ENCODE results near the gene SLC44A5. TPM values are rescaled to one million over a fixed set of nuclear protein-coding genes. Genes with fewer than 3 reads are reported as not detected.
A peak's percentile ranks its signal among the peaks of the same experiment; 100 is the strongest.

Gene SLC44A5
- total and polyA plus RNA-seq, 2 donors (not counting 1 experiment from before 2014, with no cell fraction given), result 2.8 to 4.2 TPM

DNA sequence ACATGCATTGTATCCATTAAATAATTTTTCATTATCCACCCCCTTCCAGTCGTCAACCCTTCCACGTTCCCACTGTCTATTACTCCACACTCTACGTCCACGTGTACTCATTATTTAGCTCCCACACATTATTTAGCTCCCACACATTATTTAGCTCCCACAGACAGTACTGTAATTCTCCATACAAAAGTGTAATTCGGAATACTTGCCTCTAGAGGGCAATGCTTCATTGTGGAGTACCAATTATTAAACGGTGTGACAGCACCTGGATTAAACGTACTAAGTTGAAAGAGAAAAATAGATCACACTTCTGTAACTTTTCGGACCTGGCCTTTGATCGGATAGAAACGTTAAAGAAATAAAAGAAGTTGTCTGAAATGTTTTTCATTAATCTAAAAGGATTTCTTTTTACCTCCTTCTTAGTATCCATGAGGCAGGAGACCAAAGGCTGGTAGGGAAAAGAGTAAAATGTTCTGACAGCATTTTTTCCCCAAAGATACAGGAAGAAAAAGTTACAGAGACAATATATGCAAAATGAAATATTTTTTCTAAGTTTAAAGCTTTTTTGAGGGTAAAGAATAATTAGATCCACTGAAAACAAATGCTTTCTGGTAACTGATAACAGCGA is 377.5 kb downstream of the SLC44A5 start:
- no peak overlapping the region for H3K4me3 ChIP-seq (ENCODE audit: control extremely low read depth in 1 of 5, extremely low read depth in 1 of 5, insufficient read depth in 1 of 5, low read depth in 2 of 5, low read length in 4 of 5)
- no peaks in the 10 kb centered on the region for H4K20me1 ChIP-seq (ENCODE audit: control insufficient read depth, insufficient read depth, low read length, poor library complexity, severe bottlenecking)
- H2AFZ ChIP-seq (ENCODE audit: insufficient read depth, low read depth, low read length, poor library complexity, severe bottlenecking), result no peak overlapping the region
- H3K27me3 ChIP-seq (replicated peaks in 1 of 4; ENCODE audit: control extremely low read depth in 1 of 4, control insufficient read depth in 3 of 4, insufficient read depth in 4 of 4, low read length in 3 of 4), result no peaks in the 10 kb centered on the region
- ATAC-seq (ENCODE audit: low read depth) (peak; percentile 69), DNase-seq (peak; percentile 57)
- no peak overlapping the region for H3K27ac ChIP-seq (ENCODE audit: low read length in 2 of 2)
- WGBS (ENCODE audit: insufficient coverage), result 8% methylated on average over 4 of the region's 11 CpGs
- Mint-ChIP-seq H3K9me3 (ENCODE audit: insufficient read depth) (no peaks in the 10 kb centered on the region), H3K4me1 (no peaks in the 10 kb centered on the region), H3K27ac (no peak overlapping the region), H3K4me3 (no peak overlapping the region), H3K27me3 (peaks cover 3% of the 10 kb centered on the region)
- no peaks in the 10 kb centered on the region for H3K36me3 ChIP-seq (replicated peaks in 1 of 2; ENCODE audit: control extremely low read depth in 1 of 2, control insufficient read depth in 1 of 2, extremely low read depth in 1 of 2, insufficient read depth in 2 of 2, low read length in 1 of 2)
- no peaks in the 10 kb centered on the region for H3K79me2 ChIP-seq (ENCODE audit: control insufficient read depth, insufficient read depth, low read length)
- H3K4me2 ChIP-seq (replicated peaks; ENCODE audit: low read depth, low read length, poor library complexity, severe bottlenecking), result no peak overlapping the region
- no peaks in the 10 kb centered on the region for H3K9me3 ChIP-seq (ENCODE audit: control extremely low read depth in 1 of 3, control insufficient read depth in 2 of 3, insufficient read depth in 1 of 3, low read length in 2 of 3)
- intact Hi-C loops (cut with micrococcal nuclease), result loop anchor here (1.0 to 10.0 kb wide), 3 partner anchors 34 to 491 kb away; partner anchors contain the start of gene ACADM
- H3K4me1 ChIP-seq (ENCODE audit: control insufficient read depth in 2 of 2, insufficient read depth in 2 of 2, low read length in 2 of 2), result no peaks in the 10 kb centered on the region
- POLR2A ChIA-PET, result no interaction called here
- CTCF ChIA-PET, result interaction anchor here (0.8 to 4.5 kb wide), 13 partner anchors 9 to 403 kb away, joined by 3 to 70 read pairs (median 5); no protein-coding TSS in a partner anchor
- TF ChIP-seq EZH2 (IDR thresholded peaks at IDR 0.05; ENCODE audit: borderline replicate concordance, insufficient read depth, low read depth, low read length, poor library complexity, severe bottlenecking), result no peak
- TF ChIP-seq, protein P1, sequence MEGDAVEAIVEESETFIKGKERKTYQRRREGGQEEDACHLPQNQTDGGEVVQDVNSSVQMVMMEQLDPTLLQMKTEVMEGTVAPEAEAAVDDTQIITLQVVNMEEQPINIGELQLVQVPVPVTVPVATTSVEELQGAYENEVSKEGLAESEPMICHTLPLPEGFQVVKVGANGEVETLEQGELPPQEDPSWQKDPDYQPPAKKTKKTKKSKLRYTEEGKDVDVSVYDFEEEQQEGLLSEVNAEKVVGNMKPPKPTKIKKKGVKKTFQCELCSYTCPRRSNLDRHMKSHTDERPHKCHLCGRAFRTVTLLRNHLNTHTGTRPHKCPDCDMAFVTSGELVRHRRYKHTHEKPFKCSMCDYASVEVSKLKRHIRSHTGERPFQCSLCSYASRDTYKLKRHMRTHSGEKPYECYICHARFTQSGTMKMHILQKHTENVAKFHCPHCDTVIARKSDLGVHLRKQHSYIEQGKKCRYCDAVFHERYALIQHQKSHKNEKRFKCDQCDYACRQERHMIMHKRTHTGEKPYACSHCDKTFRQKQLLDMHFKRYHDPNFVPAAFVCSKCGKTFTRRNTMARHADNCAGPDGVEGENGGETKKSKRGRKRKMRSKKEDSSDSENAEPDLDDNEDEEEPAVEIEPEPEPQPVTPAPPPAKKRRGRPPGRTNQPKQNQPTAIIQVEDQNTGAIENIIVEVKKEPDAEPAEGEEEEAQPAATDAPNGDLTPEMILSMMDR (IDR thresholded peaks at IDR 0.05), result peak; percentile 85
- no peak overlapping the region for H3K9ac ChIP-seq (ENCODE audit: low read length)

DNA sequence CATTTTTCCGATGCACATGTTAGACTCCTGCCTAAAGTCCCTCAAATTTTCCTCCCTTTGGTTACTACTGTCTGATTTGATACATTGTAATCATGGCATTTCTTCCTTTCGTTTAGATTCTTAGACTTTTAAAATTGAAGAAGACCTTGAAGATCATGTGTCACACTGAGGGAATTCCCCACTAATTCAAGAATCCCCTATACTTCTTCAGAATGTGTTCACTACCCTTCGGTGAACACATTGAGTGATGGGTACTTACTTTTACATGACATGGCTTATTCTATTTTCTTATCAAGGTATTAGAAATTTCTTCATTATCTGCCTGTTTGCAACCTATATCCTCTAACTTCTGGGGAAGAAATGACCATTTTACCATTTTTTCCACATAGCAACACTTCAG is 390.8 kb downstream of the SLC44A5 start:
- H3K27ac ChIP-seq (ENCODE audit: low read length in 2 of 2), result no peak overlapping the region
- H3K4me2 ChIP-seq (replicated peaks; ENCODE audit: low read depth, low read length, poor library complexity, severe bottlenecking), result no peak overlapping the region
- H2AFZ ChIP-seq (ENCODE audit: insufficient read depth, low read depth, low read length, poor library complexity, severe bottlenecking), result no peak overlapping the region
- Mint-ChIP-seq H3K9me3 (ENCODE audit: insufficient read depth) (no peaks in the 10 kb centered on the region), H3K27me3 (peaks cover 2% of the 10 kb centered on the region), H3K4me1 (no peaks in the 10 kb centered on the region), H3K4me3 (no peak overlapping the region), H3K27ac (no peak overlapping the region)
- no peak for ATAC-seq (ENCODE audit: low read depth)
- CTCF ChIA-PET, result no interaction called here
- H3K4me3 ChIP-seq (ENCODE audit: control extremely low read depth in 1 of 5, extremely low read depth in 1 of 5, insufficient read depth in 1 of 5, low read depth in 2 of 5, low read length in 4 of 5), result no peak overlapping the region
- H3K36me3 ChIP-seq (replicated peaks in 1 of 2; ENCODE audit: control extremely low read depth in 1 of 2, control insufficient read depth in 1 of 2, extremely low read depth in 1 of 2, insufficient read depth in 2 of 2, low read length in 1 of 2), result no peaks in the 10 kb centered on the region
- H3K9me3 ChIP-seq (ENCODE audit: control extremely low read depth in 1 of 3, control insufficient read depth in 2 of 3, insufficient read depth in 1 of 3, low read length in 2 of 3), result no peaks in the 10 kb centered on the region
- TF ChIP-seq EZH2 (IDR thresholded peaks at IDR 0.05; ENCODE audit: borderline replicate concordance, insufficient read depth, low read depth, low read length, poor library complexity, severe bottlenecking), result no peak
- TF ChIP-seq, protein P1 (IDR thresholded peaks at IDR 0.05), result no peak
- DNase-seq, result no peak
- H3K9ac ChIP-seq (ENCODE audit: low read length), result no peak overlapping the region
- intact Hi-C loops (cut with micrococcal nuclease), result no loop called here
- H3K4me1 ChIP-seq (ENCODE audit: control insufficient read depth in 2 of 2, insufficient read depth in 2 of 2, low read length in 2 of 2), result no peaks in the 10 kb centered on the region
- WGBS (ENCODE audit: insufficient coverage), result no CpG with 5 or more reads among the region's 3 CpGs
- POLR2A ChIA-PET, result no interaction called here
- H4K20me1 ChIP-seq (ENCODE audit: control insufficient read depth, insufficient read depth, low read length, poor library complexity, severe bottlenecking), result no peaks in the 10 kb centered on the region
- no peaks in the 10 kb centered on the region for H3K27me3 ChIP-seq (replicated peaks in 1 of 4; ENCODE audit: control extremely low read depth in 1 of 4, control insufficient read depth in 3 of 4, insufficient read depth in 4 of 4, low read length in 3 of 4)
- H3K79me2 ChIP-seq (ENCODE audit: control insufficient read depth, insufficient read depth, low read length), result no peaks in the 10 kb centered on the region
